ENCODE results near the gene LEPROT.

GRCh38 chr1:65467536-65467935, 47.1 kb downstream of the LEPROT start:
- TF ChIP-seq CTCF (IDR thresholded peaks at IDR 0.05; ENCODE audit: low read length) (peak; percentile 5; the same call in 1 of the 2 replicates), EZH2 (IDR thresholded peaks at IDR 0.05; ENCODE audit: borderline replicate concordance, low read length) (no peak)
